Heart left ventricle (tissue), 16 donors: ENCODE results near the gene JPH2. TPM values are rescaled to one million over a fixed set of nuclear protein-coding genes. Genes with fewer than 3 reads are reported as not detected.

ENCODE experiments used
- ATAC-seq, 4 donors: fragments of 200-7000 bp; cut with Tn5 transposase; one replicate each; pipeline ENCODE4 v1.9.1; 2020 to 2022; ENCODE audit warnings: moderate library complexity in 4 of 4, mild to moderate bottlenecking in 3 of 4, moderate number of reproducible peaks in 1 of 4
- DNase-seq, 5 donors: peaks; one replicate each; pipeline ENCODE4 v3.0.0-alpha.2; 2020
- H3K27ac ChIP-seq, 12 donors: fragments of 200-600 bp; sonication (generic) in 4 of 12; one replicate each; pipeline versions ENCODE4 v1.5.0 to v1.8.0; 2016 to 2022; ENCODE audit warnings: mild to moderate bottlenecking in 2 of 12
- H3K27me3 ChIP-seq, 9 donors: fragments of 200-600 bp; sonication (generic) in 2 of 9; one replicate each; pipeline versions ENCODE4 v1.5.1 to v1.8.0; 2016 to 2022; ENCODE audit warnings: mild to moderate bottlenecking in 3 of 9
- H3K36me3 ChIP-seq, 9 donors: fragments of 200-600 bp; sonication (generic) in 2 of 9; one replicate each; pipeline versions ENCODE4 v1.5.0 to v1.8.0; 2018 to 2022; ENCODE audit warnings: mild to moderate bottlenecking in 2 of 9
- H3K4me1 ChIP-seq, 12 donors: fragments of 200-600 bp; sonication (generic) in 4 of 12; one replicate each; pipeline versions ENCODE4 v1.5.0 to v1.8.0; 2016 to 2022; ENCODE audit warnings: mild to moderate bottlenecking in 3 of 12
- H3K4me3 ChIP-seq, 12 donors: fragments of 200-600 bp; sonication (generic) in 4 of 12; one replicate each; pipeline versions ENCODE4 v1.5.0 to v1.8.0; 2017 to 2022; ENCODE audit warnings: mild to moderate bottlenecking in 9 of 12, moderate library complexity in 4 of 12
- H3K9me3 ChIP-seq, 12 donors: fragments of 200-600 bp; sonication (generic) in 4 of 12; one replicate each; pipeline versions ENCODE4 v1.5.0 to v1.8.0; 2016 to 2022; ENCODE audit warnings: mild to moderate bottlenecking in 1 of 12
- CTCF ChIP-seq, 12 donors: fragments of 200-600 bp; sonication (generic) in 4 of 12; IDR thresholded peaks; one replicate each; pipeline versions ENCODE4 v1.5.0 to v1.8.0; 2018 to 2022; ENCODE audit warnings: antibody characterized with exemption in 12 of 12, mild to moderate bottlenecking in 5 of 12
- POLR2A ChIP-seq, 2 donors: fragments of 450-650 bp; IDR thresholded peaks; one replicate each; pipeline ENCODE4 v1.6.1; 2017; ENCODE audit warnings: antibody characterized with exemption in 2 of 2, mild to moderate bottlenecking in 2 of 2, moderate library complexity in 2 of 2
- WGBS, 4 donors: extraction: QIAGEN DNeasy Blood & Tissue Kit in 2 of 4; methylation state at CpG; one replicate each; pipeline versions ENCODE4 v1.1.5 to v1.1.7; 2013 to 2018; 5-methylcytosine and 5-hydroxymethylcytosine counted together
- intact Hi-C, 10 donors: fragments of 100-400 bp; cut with DNase I; formaldehyde crosslinking; loops; one replicate each; pipeline versions ENCODE4 v1.11.1 to v1.14.2; 2022
- polyA plus RNA-seq, 2 donors: library from polyadenylated mRNA; stranded (reverse); fragments of 200-250 nt; gene quantifications; one replicate each; pipeline ENCODE4 v1.2.3, GENCODE V29; 2013
- total RNA-seq, 9 donors: library from RNA; depleted of rRNA in 2 of 9; stranded (reverse); fragments of >200 nt in 2 of 9; fragmentation: NEBNext Ultra II Directional in 3 of 9; extraction: Animal tissue kit (Norgen Biotek cat#: 25700) in 3 of 9; gene quantifications; one replicate each; pipeline versions ENCODE4 v1.1.0 to v1.2.4, GENCODE V29; 2016 to 2023
- donor health status: ischemic (EF 13 %, LVEDD 7.1; RV severe dilation, severe dysfunction).
- donor health status: healthy with polysubstance abuse.
- donor health status: DM: no; HTN: yes; CAD: no.
- donor health status: DM: no; HTN: no; CAD: no.
- donor health status: ischemic (EF 25% LVEDD 6.9; RV normal size, moderate dysfunction).
- donor health status: ischemic (EF 25% LVEDD 5.7; RV mildly dilated, moderate dysfunction).
- donor health status: healthy.
- donor health status: DM: yes; HTN: yes; CAD: no.
- donor health status: ischemic (EF 35%, LVEDD 5.7; RV mildly dilated, moderate dysfunction).
- donor health status: nonischemic (EF 11% LVEDD 7.7; RV severe dilation, severe dysfunction).
- donor health status: DM: yes; HTN: yes; CAD: no.
- donor health status: PGD.
- donor health status: ischemic (EF 29% LVEDD 5.4; RV normal size, mild dysfunction).
- donor health status: nonischemic (EF 23%, LVEDD 6.1; RV moderate dilation, normal function).

Gene JPH2
- total and polyA plus RNA-seq, 11 donors = 99.5 to 219 (median 155) TPM

- Histone ChIP-seq H3K9me3 (no peaks in the 10 kb centered on the region), H3K27ac (peak overlapping the region; percentile 1 to 95 (median 88)), H3K36me3 (no peaks in the 10 kb centered on the region), H3K4me3 (no peak overlapping the region), H3K4me1 (peaks cover 7 to 65% (median 24%) of the 10 kb centered on the region in 12 donors), H3K27me3 (no peaks in the 10 kb centered on the region)
- TF ChIP-seq POLR2A (IDR thresholded peaks at IDR 0.05) = no peak
- TF ChIP-seq CTCF (IDR thresholded peaks at IDR 0.05) = no peak
- intact Hi-C loops = loop anchor here in 1 of 10 donors (5.0 kb wide), 1 partner anchor 47 kb away; no protein-coding TSS in a partner anchor
- no peak for ATAC-seq
- DNase-seq = peak in 1 of 5 donors; percentile 22
- WGBS, 4 donors = 43 to 55% (median 50%) methylated on average over 8 of the region's 8 CpGs
Measured at GRCh38 chr20:44135417-44136204, 51.4 kb downstream of the JPH2 start.

DNA sequence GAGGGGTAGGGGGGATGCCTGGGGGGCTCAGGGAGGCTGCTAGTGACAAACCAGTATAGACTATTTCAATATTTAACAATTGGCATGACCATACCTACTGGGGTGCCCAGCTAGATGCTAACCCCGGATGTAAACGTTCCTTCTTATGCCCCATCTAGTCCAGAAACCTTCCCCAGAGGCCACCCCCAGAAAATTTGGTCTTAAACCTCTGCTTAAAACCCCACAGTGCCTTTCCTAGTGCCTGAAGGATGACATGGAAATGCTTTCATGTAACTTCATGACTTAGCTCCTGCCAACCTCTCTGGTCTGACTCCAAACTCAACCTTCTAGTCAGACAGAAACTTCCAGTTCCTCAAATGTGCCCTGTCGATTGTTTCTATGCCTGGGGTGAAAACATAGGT is 52.0 kb downstream of the JPH2 start:
- TF ChIP-seq POLR2A (IDR thresholded peaks at IDR 0.05) (no peak), CTCF (IDR thresholded peaks at IDR 0.05) (no peak)
- H3K4me1 ChIP-seq = peaks cover 7 to 65% (median 23%) of the 10 kb centered on the region in 12 donors
- no peaks in the 10 kb centered on the region for H3K9me3 ChIP-seq
- peak overlapping the region in 10 of 12 donors; percentile 37 to 95 (median 90) for H3K27ac ChIP-seq
- no peak for ATAC-seq
- WGBS, 4 donors = 57 to 89% (median 69%) methylated on average over 3 of the region's 3 CpGs
- intact Hi-C loops = loop anchor here in 1 of 10 donors (5.0 kb wide), 1 partner anchor 47 kb away; no protein-coding TSS in a partner anchor
- H3K36me3 ChIP-seq = no peaks in the 10 kb centered on the region
- H3K4me3 ChIP-seq = no peak overlapping the region
- no peaks in the 10 kb centered on the region for H3K27me3 ChIP-seq
- DNase-seq = peak in 1 of 5 donors; percentile 11

DNA sequence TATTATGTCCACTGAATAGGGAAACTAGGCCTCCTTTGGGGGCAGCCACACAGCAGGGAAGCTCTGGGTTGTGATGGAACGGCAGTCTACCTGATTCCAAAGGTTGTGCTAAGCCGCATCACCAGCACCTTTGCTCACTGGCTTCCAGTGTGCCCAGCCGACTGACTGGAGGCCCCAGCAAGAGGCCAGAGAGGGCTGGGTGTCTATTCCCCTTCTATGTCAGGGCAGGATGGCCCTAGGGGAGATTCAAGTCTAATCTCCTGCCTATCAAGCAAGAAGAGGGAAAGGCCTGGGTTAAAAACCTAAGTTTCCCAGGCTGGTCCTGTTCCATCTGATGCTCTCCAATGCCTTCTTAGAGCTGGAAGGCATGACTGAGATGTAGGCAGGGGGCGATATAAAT is 53.6 kb downstream of the JPH2 start:
- WGBS, 4 donors = 82 to 88% (median 84%) methylated on average over 4 of the region's 4 CpGs
- Histone ChIP-seq H3K9me3 (no peaks in the 10 kb centered on the region), H3K4me1 (peaks cover 1 to 53% (median 18%) of the 10 kb centered on the region in 12 donors), H3K27ac (peak overlapping the region in 7 of 12 donors; percentile 38 to 70 (median 49)), H3K27me3 (no peaks in the 10 kb centered on the region), H3K4me3 (no peak overlapping the region), H3K36me3 (no peaks in the 10 kb centered on the region)
- ATAC-seq (no peak), DNase-seq (peak in 1 of 5 donors; percentile 5)
- TF ChIP-seq POLR2A (IDR thresholded peaks at IDR 0.05) = no peak
- TF ChIP-seq CTCF (IDR thresholded peaks at IDR 0.05) = no peak
- intact Hi-C loops = no loop called here

DNA sequence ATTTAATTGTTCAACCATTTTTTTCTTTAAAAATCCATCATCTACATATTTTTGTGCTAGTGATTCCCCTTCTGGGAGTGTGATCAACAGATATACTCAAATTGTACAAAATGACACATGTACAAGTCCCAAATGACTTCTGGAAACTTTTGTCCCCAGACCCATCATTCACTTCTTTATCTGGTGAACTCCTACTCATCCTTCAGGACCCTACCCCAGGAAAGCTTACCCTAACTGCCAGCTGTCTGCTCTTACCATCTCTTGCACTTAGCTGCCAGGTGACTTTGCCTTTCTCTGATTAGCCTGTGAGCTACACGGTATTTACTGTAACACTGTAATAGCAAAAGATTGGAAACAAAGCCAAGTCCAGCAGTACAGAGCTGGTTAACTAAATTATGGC is 55.3 kb downstream of the JPH2 start:
- Histone ChIP-seq H3K4me1 (peaks cover 0 to 40% (median 6%) of the 10 kb centered on the region in 12 donors), H3K36me3 (no peaks in the 10 kb centered on the region), H3K27me3 (no peaks in the 10 kb centered on the region), H3K4me3 (no peak overlapping the region), H3K9me3 (no peaks in the 10 kb centered on the region), H3K27ac (peak overlapping the region in 1 of 12 donors; percentile 80)
- ATAC-seq (no peak), DNase-seq (no peak)
- 44 to 62% (median 57%) methylated on average over 1 of the region's 1 CpG for WGBS, 4 donors
- intact Hi-C loops = no loop called here
- TF ChIP-seq CTCF (IDR thresholded peaks at IDR 0.05) (no peak), POLR2A (IDR thresholded peaks at IDR 0.05) (no peak)
